Liver (tissue), 3 donors: Measurements from ENCODE around the gene CNEP1R1.

Source experiments
- ATF3 ChIP-seq: IDR thresholded peaks from 2 replicates; pipeline ENCODE4 v1.6.1; 2016; ENCODE audit warnings: antibody characterized with exemption
- EGR1 ChIP-seq, 2 donors: IDR thresholded peaks; 2 replicates each; pipeline ENCODE4 v1.6.1; 2016 to 2018; ENCODE audit warnings: antibody characterized with exemption in 2 of 2, low read depth in 2 of 2
- MAX ChIP-seq: IDR thresholded peaks from 2 replicates; pipeline ENCODE4 v1.6.1; 2016; ENCODE audit warnings: antibody characterized with exemption
- RXRA ChIP-seq, 2 donors: IDR thresholded peaks; 2 replicates each; pipeline ENCODE4 v1.6.1; 2017 to 2018; ENCODE audit warnings: antibody characterized with exemption in 2 of 2, mild to moderate bottlenecking in 1 of 2
- TF ChIP-seq, protein P1 (sequence below): fragments of 150-350 bp; IDR thresholded peaks from 2 replicates; pipeline ENCODE4 v1.5.1; 2017; ENCODE audit warnings: improper control_type of control experiment, low read depth, low read length; ENCODE audit not compliant: missing input control
- donor health status: healthy.
- donor health status: healthy.

DNA sequence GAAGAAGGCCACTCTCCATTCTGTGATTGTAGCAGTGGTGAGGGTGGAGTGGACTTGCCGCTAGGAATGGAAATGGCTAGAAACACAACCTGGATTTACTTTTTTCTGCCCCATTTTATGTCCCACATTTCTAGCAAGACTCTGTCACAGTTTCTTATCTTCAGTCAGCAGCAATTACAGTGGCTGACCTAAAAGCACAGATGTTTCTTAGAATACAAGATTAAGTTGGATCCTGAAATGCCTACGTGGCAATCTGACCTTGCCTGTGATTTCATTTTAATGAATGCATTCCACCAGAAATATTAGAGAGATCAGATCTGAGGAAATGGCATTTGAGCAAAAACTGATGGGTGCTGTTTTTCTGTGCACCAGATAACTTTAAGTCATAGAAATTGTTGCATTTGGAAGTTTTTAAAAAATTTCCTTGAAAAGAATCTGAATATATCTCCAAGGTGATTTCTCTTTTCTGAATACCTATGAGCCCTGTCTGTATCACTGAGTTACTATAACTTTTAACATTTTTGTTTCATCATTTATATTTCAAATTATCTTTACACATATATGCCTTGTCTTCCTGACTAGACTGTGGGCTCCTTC, 46.1 kb downstream of the CNEP1R1 start:
- TF ChIP-seq, protein P1, sequence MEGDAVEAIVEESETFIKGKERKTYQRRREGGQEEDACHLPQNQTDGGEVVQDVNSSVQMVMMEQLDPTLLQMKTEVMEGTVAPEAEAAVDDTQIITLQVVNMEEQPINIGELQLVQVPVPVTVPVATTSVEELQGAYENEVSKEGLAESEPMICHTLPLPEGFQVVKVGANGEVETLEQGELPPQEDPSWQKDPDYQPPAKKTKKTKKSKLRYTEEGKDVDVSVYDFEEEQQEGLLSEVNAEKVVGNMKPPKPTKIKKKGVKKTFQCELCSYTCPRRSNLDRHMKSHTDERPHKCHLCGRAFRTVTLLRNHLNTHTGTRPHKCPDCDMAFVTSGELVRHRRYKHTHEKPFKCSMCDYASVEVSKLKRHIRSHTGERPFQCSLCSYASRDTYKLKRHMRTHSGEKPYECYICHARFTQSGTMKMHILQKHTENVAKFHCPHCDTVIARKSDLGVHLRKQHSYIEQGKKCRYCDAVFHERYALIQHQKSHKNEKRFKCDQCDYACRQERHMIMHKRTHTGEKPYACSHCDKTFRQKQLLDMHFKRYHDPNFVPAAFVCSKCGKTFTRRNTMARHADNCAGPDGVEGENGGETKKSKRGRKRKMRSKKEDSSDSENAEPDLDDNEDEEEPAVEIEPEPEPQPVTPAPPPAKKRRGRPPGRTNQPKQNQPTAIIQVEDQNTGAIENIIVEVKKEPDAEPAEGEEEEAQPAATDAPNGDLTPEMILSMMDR: no peak
- no peak for TF ChIP-seq EGR1 (IDR thresholded peaks at IDR 0.05; ENCODE audit: low read depth in 2 of 2)
- TF ChIP-seq ATF3: no peak
- TF ChIP-seq MAX: no peak
- TF ChIP-seq RXRA (IDR thresholded peaks at IDR 0.05): no peak
